Middle frontal gyrus (tissue), 1 donor: ENCODE measurements around the gene SNRNP200.

ENCODE experiments used
- DNase-seq: peaks from one replicate; pipeline ENCODE4 v3.0.0-alpha.2; 2015; ENCODE audit warnings: low spot score; ENCODE audit errors: extremely low spot score

SNRNP200 gene

GRCh38 chr2:96251721-96252292 is 53.5 kb downstream of the SNRNP200 start:
- DNase-seq: no peak

- no peak for DNase-seq
These were observed 55.2 kb downstream of the SNRNP200 start for GRCh38 chr2:96250188-96250587.

- no peak for DNase-seq
These were observed 55.7 kb downstream of the SNRNP200 start for GRCh38 chr2:96249654-96250053.

DNA sequence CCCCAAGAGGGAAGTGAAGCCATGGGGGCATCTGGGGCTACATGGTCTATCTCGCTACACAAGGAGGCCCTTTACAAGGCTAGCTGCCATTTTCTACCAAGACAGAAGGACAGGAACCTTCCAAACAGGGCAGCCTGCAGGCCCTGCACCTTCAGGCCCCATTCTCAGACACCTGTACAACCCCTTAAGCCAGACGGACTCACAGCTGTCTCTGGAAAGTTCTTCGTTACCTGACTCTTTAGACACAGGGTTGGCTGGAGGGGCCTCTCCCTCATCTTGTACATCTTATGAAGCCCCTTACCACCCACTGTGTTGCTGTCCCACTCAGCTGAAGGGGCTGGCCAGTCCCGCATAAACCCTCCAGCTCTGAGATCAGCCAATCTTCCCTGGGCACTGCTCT is 56.7 kb downstream of the SNRNP200 start:
- DNase-seq: no peak

- DNase-seq: no peak
These were observed 57.5 kb downstream of the SNRNP200 start for GRCh38 chr2:96247896-96248295.

- DNase-seq: no peak
These were observed 58.3 kb downstream of the SNRNP200 start for GRCh38 chr2:96247009-96247408.

DNA sequence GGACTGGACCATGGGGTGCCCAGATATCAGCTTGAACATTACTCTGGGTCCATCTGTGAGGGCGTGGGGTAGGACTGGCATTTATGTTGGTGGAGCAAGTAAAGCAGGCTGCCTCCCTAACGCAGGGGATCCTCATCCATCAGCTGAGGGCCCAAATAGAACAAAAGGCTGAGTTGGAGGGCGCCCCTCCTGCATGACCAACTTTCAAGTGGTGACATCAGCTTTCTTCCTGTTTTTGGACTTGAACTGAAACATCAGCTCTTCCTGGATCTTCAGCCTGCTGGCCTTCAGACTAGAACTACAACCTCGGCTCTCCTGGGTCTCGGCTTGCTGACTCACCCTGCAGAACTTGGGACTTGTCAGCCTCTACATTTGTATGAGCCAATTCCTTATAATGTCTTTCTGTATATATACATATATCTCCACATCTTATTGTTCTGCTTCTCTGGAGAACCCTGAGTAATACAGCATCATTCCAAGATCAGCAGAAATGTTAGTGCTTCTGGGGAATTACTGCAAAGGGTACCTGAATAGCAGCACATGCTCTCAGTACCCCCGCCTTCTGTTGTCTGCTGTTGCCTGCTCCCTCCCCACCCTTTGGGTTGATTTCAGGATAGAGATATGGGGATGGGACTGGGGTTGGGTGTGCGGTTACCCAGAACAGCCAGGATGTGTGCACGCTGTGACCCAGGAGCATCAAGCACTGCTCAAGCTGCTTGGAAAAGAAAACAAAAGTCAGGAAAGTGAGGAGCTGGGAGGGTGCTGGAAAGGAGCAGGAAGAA is 59.5 kb downstream of the SNRNP200 start:
- no peak for DNase-seq

DNA sequence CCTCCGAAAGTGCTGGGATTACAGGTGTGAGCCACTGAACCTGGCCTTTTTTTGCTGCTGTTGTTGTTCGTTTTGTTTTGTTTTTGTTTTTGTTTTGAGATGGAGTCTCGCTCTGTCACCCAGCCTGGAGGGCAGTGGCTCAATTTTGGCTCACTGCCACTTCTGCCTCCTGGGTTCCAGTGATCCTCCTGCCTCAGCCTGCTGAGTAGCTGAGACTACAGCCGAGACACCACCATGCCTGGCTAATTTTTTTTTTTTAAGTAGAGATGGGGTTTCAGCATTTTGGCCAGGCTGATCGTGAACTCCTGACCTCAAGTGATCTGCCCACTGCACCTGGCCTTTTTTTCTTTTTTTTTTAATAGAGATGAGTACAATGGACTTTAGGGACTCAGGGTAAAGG is 61.5 kb downstream of the SNRNP200 start:
- DNase-seq: no peak

DNA sequence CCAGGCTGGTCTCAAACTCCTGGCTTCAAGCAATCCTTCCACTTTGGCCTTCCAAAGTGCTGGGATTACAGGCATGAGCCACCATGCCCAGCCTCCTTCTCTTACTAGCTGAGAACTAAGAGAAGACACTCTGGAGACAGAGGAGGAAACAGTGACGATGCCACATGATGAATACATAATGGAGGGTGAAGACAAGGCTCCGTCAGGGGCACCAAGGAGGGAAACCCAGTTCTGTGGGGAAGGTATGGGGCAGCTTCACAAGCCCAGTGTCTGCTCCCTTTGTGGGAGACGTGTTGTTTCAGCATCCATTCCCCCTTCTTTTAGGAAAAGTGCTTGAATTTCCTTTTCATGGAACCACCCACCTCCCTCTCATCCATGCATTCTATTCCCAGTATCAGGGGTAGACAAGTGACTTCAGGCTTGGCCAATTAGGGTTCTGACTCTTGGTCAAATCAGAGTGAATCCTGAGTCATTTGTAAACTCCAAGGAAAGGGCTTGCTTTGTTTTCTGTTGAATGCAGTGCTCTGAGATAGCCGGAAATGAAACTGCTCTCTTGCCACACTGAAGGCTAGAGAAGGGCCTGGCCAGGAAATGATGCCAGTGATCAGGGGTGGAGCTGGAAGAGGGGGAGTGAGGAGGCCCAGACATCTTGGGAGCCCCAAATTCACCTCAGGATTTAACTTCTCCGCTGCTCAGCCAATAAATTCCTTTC is 63.3 kb downstream of the SNRNP200 start:
- DNase-seq: no peak

GRCh38 chr2:96241227-96241626 is 64.1 kb downstream of the SNRNP200 start:
- DNase-seq: no peak

- no peak for DNase-seq
These were observed 64.9 kb downstream of the SNRNP200 start for GRCh38 chr2:96240341-96241038.

DNA sequence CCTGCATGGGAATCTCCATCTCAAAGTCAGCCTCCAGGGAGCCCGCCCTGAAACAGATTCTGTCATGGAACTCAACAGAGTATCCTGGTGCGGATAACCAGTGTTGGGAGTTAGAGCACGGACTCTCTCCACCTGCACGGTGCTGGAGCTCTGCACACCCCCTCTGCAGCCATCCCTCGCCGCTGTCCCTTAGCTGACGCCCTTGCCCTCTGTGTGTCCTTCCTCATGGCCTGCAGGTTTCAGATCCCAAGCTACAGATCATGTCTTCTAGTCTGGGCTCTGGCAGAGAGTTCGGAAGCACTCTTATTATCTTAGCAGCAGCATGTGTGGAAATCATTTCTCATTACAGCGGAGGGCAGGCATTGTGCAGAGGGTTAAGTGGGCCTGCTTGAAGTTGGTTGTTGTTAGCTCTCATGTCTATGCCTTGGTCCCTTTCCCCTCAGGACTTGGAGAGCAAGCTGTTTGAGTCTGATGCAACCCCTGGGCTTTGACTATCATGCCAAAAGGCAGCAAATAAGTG is 65.5 kb downstream of the SNRNP200 start:
- no peak for DNase-seq

DNA sequence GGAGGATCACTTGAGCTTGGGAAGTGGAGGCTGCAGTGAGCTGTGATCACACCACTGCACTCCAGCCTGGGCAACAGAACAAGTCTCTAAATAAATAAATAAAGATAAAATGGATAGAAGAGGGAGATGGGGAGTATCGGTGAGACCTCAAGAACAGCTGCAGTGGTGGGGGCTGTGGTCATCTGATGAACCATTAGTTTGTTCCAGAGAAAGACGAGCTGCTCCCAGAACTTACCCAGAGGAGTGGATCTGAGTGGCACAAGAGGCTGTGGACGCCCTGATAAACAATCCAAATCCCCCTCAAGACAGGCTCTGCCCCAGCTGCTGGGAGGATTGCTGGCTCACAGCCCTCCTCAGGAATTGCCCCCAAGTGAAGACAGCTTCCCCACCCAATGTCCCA is 66.3 kb downstream of the SNRNP200 start:
- DNase-seq: no peak

DNA sequence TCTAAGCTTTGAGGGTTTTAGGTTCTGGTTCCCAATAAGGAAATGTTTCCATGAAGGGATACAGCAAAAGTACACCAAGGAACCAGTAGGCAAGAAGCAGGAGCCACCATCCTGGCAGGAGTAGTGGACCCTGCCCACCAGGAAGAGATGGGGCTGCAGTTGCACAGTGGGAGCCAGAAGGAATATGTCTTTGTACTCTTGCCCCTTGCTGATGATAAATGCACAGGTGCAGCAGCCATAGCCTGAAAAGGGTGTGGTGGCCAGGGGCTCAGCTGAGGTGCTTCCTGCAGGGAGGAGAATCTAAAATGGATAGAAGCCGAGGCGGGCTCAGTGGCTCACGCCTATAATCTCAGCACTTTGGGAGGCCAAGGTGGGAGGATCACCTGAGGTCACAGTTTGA is 67.1 kb downstream of the SNRNP200 start:
- no peak for DNase-seq

GRCh38 chr2:96236882-96237281 is 68.5 kb downstream of the SNRNP200 start:
- DNase-seq: no peak

- no peak for DNase-seq
These were observed 71.4 kb downstream of the SNRNP200 start for GRCh38 chr2:96233880-96234316.

- no peak for DNase-seq
These were observed 71.9 kb downstream of the SNRNP200 start for GRCh38 chr2:96233436-96233835.

- DNase-seq: no peak
These were observed 74.0 kb downstream of the SNRNP200 start for GRCh38 chr2:96231316-96231715.

DNA sequence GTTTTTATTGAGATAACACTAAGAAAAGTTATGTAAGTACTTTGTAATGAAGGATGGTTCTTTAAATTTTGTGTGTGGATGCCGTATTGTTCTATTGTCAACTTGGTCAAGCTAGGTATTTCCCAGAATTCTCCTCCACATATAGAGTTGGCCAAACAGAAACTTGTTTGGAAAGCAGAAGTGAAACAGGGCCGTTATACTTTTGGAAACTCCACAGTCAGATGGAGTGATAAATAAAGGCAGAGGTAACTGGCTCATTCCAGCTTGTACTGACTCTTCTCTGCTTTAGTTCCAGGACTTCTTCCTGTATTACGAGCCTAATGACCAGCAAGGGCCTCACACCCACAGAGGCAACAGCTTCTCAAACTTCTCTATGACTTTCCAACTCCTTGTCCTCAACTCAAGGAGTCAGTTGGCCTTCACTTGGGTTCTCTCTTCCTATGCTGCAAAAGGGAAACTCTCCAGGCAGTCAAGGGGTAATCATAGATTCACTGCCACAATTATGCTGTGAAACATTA is 80.3 kb downstream of the SNRNP200 start:
- no peak for DNase-seq
